GM19035 (cell line): Measurements from ENCODE around the gene MLF2.

Experiments
- ATAC-seq: cut with Tn5 transposase; IDR thresholded peaks from one replicate; pipeline ENCODE4 v1.9.1; 2021; ENCODE audit not compliant: unreplicated experiment

MLF2 gene

GRCh38 chr12:6778574-6779550, 25.9 kb upstream of the MLF2 start:
- peak; percentile 81 for ATAC-seq

- ATAC-seq: no peak
Measured at GRCh38 chr12:6778217-6778573, 25.3 kb upstream of the MLF2 start.

GRCh38 chr12:6777386-6777785, 24.4 kb upstream of the MLF2 start:
- no peak for ATAC-seq

- ATAC-seq: no peak
Measured at GRCh38 chr12:6775185-6776174, 22.5 kb upstream of the MLF2 start.

- ATAC-seq: no peak
Measured at GRCh38 chr12:6774499-6775062, 21.6 kb upstream of the MLF2 start.

- ATAC-seq: no peak
Measured at GRCh38 chr12:6773590-6774351, 20.8 kb upstream of the MLF2 start.

GRCh38 chr12:6772726-6773589, 20.0 kb upstream of the MLF2 start:
- no peak for ATAC-seq

- ATAC-seq: no peak
Measured at GRCh38 chr12:6772331-6772695, 19.4 kb upstream of the MLF2 start, which contains the start of gene LAG3. Gene LAG3, plus strand, starts transcription at chr12:6772520. Its CDS starts 333 bp downstream, at chr12:6772853.

- ATAC-seq: no peak
Measured at GRCh38 chr12:6771509-6772330, 18.8 kb upstream of the MLF2 start.

GRCh38 chr12:6771091-6771495, 18.2 kb upstream of the MLF2 start:
- no peak for ATAC-seq

- ATAC-seq: no peak
Measured at GRCh38 chr12:6770600-6770999, 17.7 kb upstream of the MLF2 start.

GRCh38 chr12:6770094-6770493, 17.2 kb upstream of the MLF2 start:
- ATAC-seq: no peak

- no peak for ATAC-seq
Measured at GRCh38 chr12:6769666-6770065, 16.7 kb upstream of the MLF2 start.

GRCh38 chr12:6768990-6769389, 16.0 kb upstream of the MLF2 start:
- no peak for ATAC-seq

GRCh38 chr12:6768437-6768914, 15.5 kb upstream of the MLF2 start:
- no peak for ATAC-seq

- no peak for ATAC-seq
Measured at GRCh38 chr12:6767353-6768319, 14.7 kb upstream of the MLF2 start.

- peak; percentile 48 for ATAC-seq
Measured at GRCh38 chr12:6766651-6767349, 13.9 kb upstream of the MLF2 start.
